Psoas muscle (tissue), 8 donors: ENCODE measurements around the gene TRIML2. TPM values are rescaled to one million over a fixed set of nuclear protein-coding genes. Genes with fewer than 3 reads are reported as not detected.

Experiments used
- ATAC-seq, 4 donors: fragments of 200-7000 bp; cut with Tn5 transposase; one replicate each; pipeline ENCODE4 v1.9.1; 2020; ENCODE audit warnings: moderate library complexity in 3 of 4, mild to moderate bottlenecking in 2 of 4
- DNase-seq, 2 donors: peaks; one replicate each; pipeline ENCODE4 v3.0.0-alpha.2; 2020
- H3K27ac ChIP-seq: fragments of 200-600 bp; one replicate; pipeline ENCODE4 v1.8.0; 2022
- H3K27me3 ChIP-seq, 3 donors: fragments of 200-600 bp in 1 of 3; one replicate each; pipeline versions ENCODE4 v1.6.1 to v1.8.0; 2013 to 2022; ENCODE audit warnings: low read length in 2 of 3, mild to moderate bottlenecking in 2 of 3, moderate library complexity in 1 of 3; ENCODE audit not compliant: insufficient read depth in 3 of 3
- H3K36me3 ChIP-seq, 2 donors: fragments of 200-600 bp in 1 of 2; one replicate each; pipeline versions ENCODE4 v1.6.1 to v1.8.0; 2013 to 2022; ENCODE audit warnings: low read depth in 1 of 2, mild to moderate bottlenecking in 1 of 2, moderate library complexity in 1 of 2; ENCODE audit not compliant: insufficient read depth in 1 of 2
- H3K4me1 ChIP-seq: fragments of 200-600 bp; one replicate; pipeline ENCODE4 v1.8.0; 2022
- H3K4me3 ChIP-seq: fragments of 200-600 bp; one replicate; pipeline ENCODE4 v1.8.0; 2022; ENCODE audit warnings: mild to moderate bottlenecking
- H3K9me3 ChIP-seq: fragments of 200-600 bp; one replicate; pipeline ENCODE4 v1.8.0; 2022
- CTCF ChIP-seq: fragments of 200-600 bp; IDR thresholded peaks from one replicate; pipeline ENCODE4 v1.8.0; 2022; ENCODE audit warnings: antibody characterized with exemption
- WGBS, 3 donors: extraction: QIAGEN DNeasy Blood & Tissue Kit; methylation state at CpG; one replicate each; pipeline versions ENCODE4 v1.1.6 to v1.1.7; 2013; 5-methylcytosine and 5-hydroxymethylcytosine counted together
- intact Hi-C, 2 donors: fragments of 100-400 bp; cut with DNase I; formaldehyde crosslinking; loops; one replicate each; pipeline versions ENCODE4 v1.11.0 to v1.14.2; 2022
- polyA plus RNA-seq, 3 donors: library from polyadenylated mRNA; stranded (reverse); fragments of 200-250 nt; gene quantifications; one replicate each; pipeline ENCODE4 v1.2.3, GENCODE V29; 2013
- total RNA-seq, 4 donors: library from RNA; stranded (reverse); fragmentation: NEBNext Ultra II Directional in 2 of 4; extraction: Animal tissue kit (Norgen Biotek cat#: 25700) in 2 of 4; gene quantifications; one replicate each; pipeline versions ENCODE4 v1.2.1 to v1.2.4, GENCODE V29; 2021 to 2023
- donor health status: healthy with polysubstance abuse.
- donor health status: DM: no; HTN: no; CAD: no; lungs with moderate emphysema.
- donor health status: Bipolar disorder and iron deficiency.
- donor health status: healthy.
- donor health status: DM: yes; HTN: yes; CAD: no.
- donor health status: DM: no; HTN: no; CAD: no.
- donor health status: DM: no; HTN: no; CAD: no.
- donor health status: DM: yes; HTN: yes; CAD: no.

Gene TRIML2
- total and polyA plus RNA-seq, 7 donors = not detected

DNA sequence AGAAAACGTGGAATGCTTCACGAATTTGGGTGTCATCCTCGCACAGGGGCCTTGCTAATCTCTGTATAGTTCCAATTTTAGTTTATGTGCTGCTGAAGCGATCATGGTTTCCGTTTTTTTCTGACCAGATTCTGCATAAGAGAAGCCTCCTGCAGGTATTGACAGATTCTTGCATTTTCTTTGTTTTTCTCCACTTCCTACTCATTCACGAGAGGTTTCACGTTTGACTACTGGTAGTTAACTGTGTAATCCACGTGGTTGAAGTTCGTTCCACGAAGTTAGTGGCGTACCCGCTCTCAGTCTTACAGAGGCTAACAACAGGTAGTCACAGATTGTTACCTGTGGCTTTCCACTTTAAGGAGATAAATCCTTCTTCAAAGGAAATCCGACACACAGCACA, 12.1 kb upstream of the TRIML2 start:
- Histone ChIP-seq H3K4me1 (no peaks in the 10 kb centered on the region), H3K4me3 (no peak overlapping the region), H3K36me3 (no peaks in the 10 kb centered on the region), H3K9me3 (no peaks in the 10 kb centered on the region), H3K27me3 (no peaks in the 10 kb centered on the region), H3K27ac (no peak overlapping the region)
- intact Hi-C loops = no loop called here
- DNase-seq (no peak), ATAC-seq (no peak)
- WGBS, 3 donors = 57 to 61% (median 61%) methylated on average over 13 of the region's 13 CpGs
- TF ChIP-seq CTCF = no peak

- TF ChIP-seq CTCF = no peak
- 70 to 75% (median 72%) methylated on average over 16 of the region's 16 CpGs for WGBS, 3 donors
- DNase-seq = no peak
- H3K27ac ChIP-seq = no peak overlapping the region
- no peak overlapping the region for H3K4me3 ChIP-seq
- ATAC-seq = no peak
- intact Hi-C loops = no loop called here
- no peaks in the 10 kb centered on the region for H3K36me3 ChIP-seq
- no peaks in the 10 kb centered on the region for H3K9me3 ChIP-seq
- H3K4me1 ChIP-seq = no peaks in the 10 kb centered on the region
- H3K27me3 ChIP-seq = no peaks in the 10 kb centered on the region
These were observed 8.4 kb upstream of the TRIML2 start for GRCh38 chr4:188117631-188118324.

DNA sequence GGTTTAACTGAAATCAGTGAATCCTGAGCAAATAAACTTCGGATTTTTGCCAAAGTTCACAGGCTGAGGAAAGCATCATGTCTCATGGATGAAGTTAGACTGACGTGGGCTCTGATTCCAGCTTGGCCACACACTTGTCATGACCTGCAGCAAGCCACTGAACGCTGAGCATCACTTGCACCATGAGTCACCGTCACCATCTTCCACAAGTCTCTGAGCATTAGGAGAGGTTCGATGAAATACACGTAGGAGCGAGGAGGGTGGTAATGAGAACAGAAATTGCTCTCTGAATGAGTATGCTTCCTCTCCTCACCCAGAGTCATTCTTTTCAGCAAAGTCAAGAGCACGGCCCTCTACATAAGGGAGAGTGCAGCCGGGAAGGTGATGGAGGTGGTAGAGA, 3.8 kb upstream of the TRIML2 start:
- DNase-seq (no peak), ATAC-seq (no peak)
- Histone ChIP-seq H3K4me3 (no peak overlapping the region), H3K36me3 (no peaks in the 10 kb centered on the region), H3K4me1 (no peaks in the 10 kb centered on the region), H3K9me3 (no peaks in the 10 kb centered on the region), H3K27me3 (no peaks in the 10 kb centered on the region), H3K27ac (no peak overlapping the region)
- intact Hi-C loops = no loop called here
- TF ChIP-seq CTCF = no peak
- 84 to 89% (median 88%) methylated on average over 9 of the region's 9 CpGs for WGBS, 3 donors

DNA sequence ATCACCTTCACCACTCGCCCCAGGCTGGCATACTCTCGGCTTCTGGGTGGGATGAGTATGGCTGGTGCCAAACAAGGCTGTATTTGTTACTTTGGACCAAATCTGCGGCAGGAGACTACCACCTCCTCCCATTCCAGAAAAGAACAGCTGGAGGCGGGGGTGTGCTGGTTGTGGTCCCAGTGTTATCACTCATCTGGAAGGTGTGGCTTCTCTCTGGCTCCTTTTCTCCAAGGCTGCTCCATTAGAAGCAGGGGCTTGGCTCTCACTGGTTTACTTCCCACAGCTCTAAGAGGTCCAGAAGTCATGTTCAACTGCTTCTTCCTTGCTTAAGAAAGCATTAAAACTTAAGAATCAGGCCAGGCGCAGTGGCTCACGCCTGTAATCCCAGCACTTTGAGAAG, 2.6 kb upstream of the TRIML2 start:
- intact Hi-C loops = no loop called here
- Histone ChIP-seq H3K36me3 (no peaks in the 10 kb centered on the region), H3K27me3 (no peaks in the 10 kb centered on the region), H3K4me1 (no peaks in the 10 kb centered on the region), H3K27ac (no peak overlapping the region), H3K9me3 (no peaks in the 10 kb centered on the region), H3K4me3 (no peak overlapping the region)
- no peak for DNase-seq
- TF ChIP-seq CTCF = no peak
- 47 to 63% (median 53%) methylated on average over 6 of the region's 6 CpGs for WGBS, 3 donors
- ATAC-seq = no peak
